Ishikawa (cell line): Measurements from ENCODE around the gene CHPT1.

Experiments used
- CEBPB ChIP-seq: IDR thresholded peaks from 2 replicates; pipeline ENCODE4 v1.6.1; 2012
- CREB1 ChIP-seq: IDR thresholded peaks from 2 replicates; pipeline ENCODE4 v1.6.1; 2012; ENCODE audit warnings: low read depth
- EGR1 ChIP-seq: IDR thresholded peaks from 2 replicates; pipeline ENCODE4 v1.6.1; 2012
- EP300 ChIP-seq: IDR thresholded peaks from 2 replicates; pipeline ENCODE4 v1.6.1; 2012; ENCODE audit warnings: borderline replicate concordance
- FOXM1 ChIP-seq: IDR thresholded peaks from 2 replicates; pipeline ENCODE4 v1.6.1; 2012; ENCODE audit warnings: low read depth, borderline replicate concordance
- MAX ChIP-seq: IDR thresholded peaks from 2 replicates; pipeline ENCODE4 v1.6.1; 2012
- NFIC ChIP-seq: IDR thresholded peaks from 2 replicates; pipeline ENCODE4 v1.6.1; 2012
- RAD21 ChIP-seq: IDR thresholded peaks from 2 replicates; pipeline ENCODE4 v1.6.1; 2012; ENCODE audit warnings: low read depth
- REST ChIP-seq: IDR thresholded peaks from 2 replicates; pipeline ENCODE4 v1.6.1; 2012; ENCODE audit warnings: low read depth, mild to moderate bottlenecking
- TAF1 ChIP-seq: IDR thresholded peaks from 2 replicates; pipeline ENCODE4 v1.6.1; 2012; ENCODE audit warnings: low read depth, mild to moderate bottlenecking
- TCF12 ChIP-seq: IDR thresholded peaks from 2 replicates; pipeline ENCODE4 v1.6.1; 2012; ENCODE audit warnings: low read depth
- TEAD4 ChIP-seq: IDR thresholded peaks from 2 replicates; pipeline ENCODE4 v1.6.1; 2012
- USF1 ChIP-seq: IDR thresholded peaks from 2 replicates; pipeline ENCODE4 v1.6.1; 2012
- YY1 ChIP-seq: IDR thresholded peaks from 2 replicates; pipeline ENCODE4 v1.6.1; 2012; ENCODE audit warnings: low read depth
- ZBTB7A ChIP-seq: IDR thresholded peaks from 2 replicates; pipeline ENCODE4 v1.6.1; 2012; ENCODE audit warnings: low read depth

CHPT1 gene

GRCh38 chr12:101740980-101741379 lies 43.5 kb downstream of the CHPT1 start:
- no peak for TF ChIP-seq CREB1
- TF ChIP-seq USF1 = no peak
- no peak for TF ChIP-seq NFIC
- TF ChIP-seq YY1 = no peak

GRCh38 chr12:101743242-101743641 lies 45.8 kb downstream of the CHPT1 start:
- TF ChIP-seq RAD21 = no peak
- TF ChIP-seq EP300 = no peak
- TF ChIP-seq MAX = no peak
- no peak for TF ChIP-seq USF1
- no peak for TF ChIP-seq YY1
- no peak for TF ChIP-seq FOXM1
- TF ChIP-seq TAF1 = no peak
- TF ChIP-seq NFIC = no peak
- no peak for TF ChIP-seq CEBPB
- no peak for TF ChIP-seq REST
- TF ChIP-seq ZBTB7A = no peak
- TF ChIP-seq CREB1 = no peak
- TF ChIP-seq TCF12 = no peak
- no peak for TF ChIP-seq EGR1
- no peak for TF ChIP-seq TEAD4

- no peak for TF ChIP-seq YY1
- no peak for TF ChIP-seq CREB1
- no peak for TF ChIP-seq ZBTB7A
- TF ChIP-seq TCF12 = no peak
- TF ChIP-seq NFIC = no peak
Measured at GRCh38 chr12:101743724-101744472, 46.5 kb downstream of the CHPT1 start.

- no peak; the same call in 1 of the 2 replicates for TF ChIP-seq NFIC
- no peak for TF ChIP-seq ZBTB7A
- no peak for TF ChIP-seq EGR1
- no peak for TF ChIP-seq TCF12
- no peak for TF ChIP-seq CREB1
- TF ChIP-seq CEBPB = no peak
- TF ChIP-seq REST = no peak
- TF ChIP-seq YY1 = no peak
- TF ChIP-seq MAX = no peak
- TF ChIP-seq USF1 = no peak
- no peak for TF ChIP-seq RAD21
- TF ChIP-seq TAF1 = no peak
Measured at GRCh38 chr12:101745481-101745880, 48.0 kb downstream of the CHPT1 start.

- TF ChIP-seq YY1 (no peak), EP300 (no peak), TCF12 (no peak), CEBPB (no peak), EGR1 (no peak), CREB1 (no peak), RAD21 (no peak)
Measured at GRCh38 chr12:101746196-101746595, 48.8 kb downstream of the CHPT1 start.

- TF ChIP-seq RAD21 = no peak
- TF ChIP-seq EGR1 = no peak
- TF ChIP-seq REST = no peak
- no peak for TF ChIP-seq NFIC
- no peak for TF ChIP-seq CEBPB
- no peak for TF ChIP-seq TAF1
- TF ChIP-seq YY1 = no peak
- no peak for TF ChIP-seq CREB1
- TF ChIP-seq MAX = no peak
- no peak for TF ChIP-seq TCF12
- no peak for TF ChIP-seq TEAD4
- TF ChIP-seq FOXM1 = no peak
- no peak for TF ChIP-seq ZBTB7A
- TF ChIP-seq USF1 = no peak
Measured at GRCh38 chr12:101746661-101747060, 49.2 kb downstream of the CHPT1 start.
